Liver (tissue), 9 donors: ENCODE results near the gene NCAM2. TPM values are rescaled to one million over a fixed set of nuclear protein-coding genes. Genes with fewer than 3 reads are reported as not detected.

ENCODE experiments used
- DNase-seq: peaks from one replicate; pipeline ENCODE4 v3.0.0-alpha.2; 2017; ENCODE audit warnings: low spot score
- H3K27ac ChIP-seq, 2 donors: one replicate each; pipeline ENCODE4 v1.7.0; 2013; ENCODE audit warnings: inconsistent platforms in 2 of 2, low read length in 2 of 2, control low read depth in 1 of 2, low read depth in 1 of 2, mild to moderate bottlenecking in 1 of 2
- H3K27me3 ChIP-seq, 4 donors: one replicate each; pipeline versions ENCODE4 v1.6.1 to v1.7.0; 2013; ENCODE audit warnings: low read length in 3 of 4, inconsistent platforms in 1 of 4, mild to moderate bottlenecking in 1 of 4, moderate library complexity in 1 of 4; ENCODE audit not compliant: control insufficient read depth in 4 of 4, insufficient read depth in 4 of 4
- H3K36me3 ChIP-seq, 4 donors: one replicate each; pipeline versions ENCODE4 v1.6.1 to v1.7.0; 2013; ENCODE audit warnings: low read length in 3 of 4, mild to moderate bottlenecking in 3 of 4, low read depth in 1 of 4, moderate library complexity in 1 of 4; ENCODE audit not compliant: control insufficient read depth in 4 of 4, insufficient read depth in 3 of 4
- H3K4me1 ChIP-seq, 4 donors: one replicate each; pipeline versions ENCODE4 v1.6.1 to v1.7.0; 2013; ENCODE audit warnings: low read length in 3 of 4, mild to moderate bottlenecking in 3 of 4, moderate library complexity in 1 of 4; ENCODE audit not compliant: control insufficient read depth in 4 of 4, insufficient read depth in 4 of 4
- H3K4me3 ChIP-seq, 3 donors: one replicate each; pipeline versions ENCODE4 v1.6.1 to v1.7.0; 2013; ENCODE audit warnings: low read length in 3 of 3, control low read depth in 1 of 3, low read depth in 1 of 3, mild to moderate bottlenecking in 1 of 3
- H3K9ac ChIP-seq, 2 donors: one replicate each; pipeline ENCODE4 v1.7.0; 2013; ENCODE audit warnings: low read length in 2 of 2, mild to moderate bottlenecking in 2 of 2, moderate library complexity in 2 of 2, control low read depth in 1 of 2, low read depth in 1 of 2
- H3K9me3 ChIP-seq, 4 donors: one replicate each; pipeline versions ENCODE4 v1.6.1 to v1.7.0; 2013; ENCODE audit warnings: low read length in 3 of 4; ENCODE audit not compliant: control insufficient read depth in 4 of 4
- ATF3 ChIP-seq: IDR thresholded peaks from 2 replicates; pipeline ENCODE4 v1.6.1; 2016; ENCODE audit warnings: antibody characterized with exemption
- CTCF ChIP-seq: fragments of 150-350 bp; IDR thresholded peaks from 2 replicates; pipeline ENCODE4 v1.5.1; 2017; ENCODE audit warnings: improper control_type of control experiment, low read depth, low read length; ENCODE audit not compliant: missing input control
- EGR1 ChIP-seq, 2 donors: IDR thresholded peaks; 2 replicates each; pipeline ENCODE4 v1.6.1; 2016 to 2018; ENCODE audit warnings: antibody characterized with exemption in 2 of 2, low read depth in 2 of 2
- FOXA1 ChIP-seq: IDR thresholded peaks from 2 replicates; pipeline ENCODE4 v1.6.1; 2016; ENCODE audit warnings: antibody characterized with exemption
- FOXA2 ChIP-seq: IDR thresholded peaks from 2 replicates; pipeline ENCODE4 v1.6.1; 2016; ENCODE audit warnings: antibody characterized with exemption
- GABPA ChIP-seq, 2 donors: IDR thresholded peaks in 1 of 2; conservative IDR thresholded peaks in 1 of 2; 2 replicates each; pipeline ENCODE4 v1.6.1; 2016; ENCODE audit warnings: antibody characterized with exemption in 2 of 2, mild to moderate bottlenecking in 1 of 2, moderate library complexity in 1 of 2
- HNF4A ChIP-seq, 2 donors: conservative IDR thresholded peaks; 2 replicates each; pipeline ENCODE4 v1.6.1; 2016; ENCODE audit warnings: antibody characterized with exemption in 2 of 2, mild to moderate bottlenecking in 2 of 2
- HNF4G ChIP-seq: IDR thresholded peaks from 2 replicates; pipeline ENCODE4 v1.6.1; 2016; ENCODE audit warnings: antibody characterized with exemption
- JUND ChIP-seq, 2 donors: IDR thresholded peaks; 2 replicates each; pipeline ENCODE4 v1.6.1; 2016; ENCODE audit warnings: antibody characterized with exemption in 2 of 2
- MAX ChIP-seq: IDR thresholded peaks from 2 replicates; pipeline ENCODE4 v1.6.1; 2016; ENCODE audit warnings: antibody characterized with exemption
- NR2F2 ChIP-seq: IDR thresholded peaks from 2 replicates; pipeline ENCODE4 v1.6.1; 2016; ENCODE audit warnings: antibody characterized with exemption
- RAD21 ChIP-seq, 2 donors: IDR thresholded peaks; 2 replicates each; pipeline ENCODE4 v1.6.1; 2016; ENCODE audit warnings: antibody characterized with exemption in 2 of 2, mild to moderate bottlenecking in 2 of 2
- REST ChIP-seq: IDR thresholded peaks from 2 replicates; pipeline ENCODE4 v1.6.1; 2016; ENCODE audit warnings: antibody characterized with exemption, mild to moderate bottlenecking
- RXRA ChIP-seq, 2 donors: IDR thresholded peaks; 2 replicates each; pipeline ENCODE4 v1.6.1; 2017 to 2018; ENCODE audit warnings: antibody characterized with exemption in 2 of 2, mild to moderate bottlenecking in 1 of 2
- SP1 ChIP-seq: IDR thresholded peaks from 2 replicates; pipeline ENCODE4 v1.6.1; 2018; ENCODE audit warnings: antibody characterized with exemption, mild to moderate bottlenecking
- TAF1 ChIP-seq: conservative IDR thresholded peaks from 2 replicates; pipeline ENCODE4 v1.6.1; 2016; ENCODE audit warnings: antibody characterized with exemption, mild to moderate bottlenecking
- YY1 ChIP-seq: IDR thresholded peaks from 2 replicates; pipeline ENCODE4 v1.6.1; 2016; ENCODE audit warnings: antibody characterized with exemption, mild to moderate bottlenecking
- ZBTB33 ChIP-seq: IDR thresholded peaks from 2 replicates; pipeline ENCODE4 v1.6.1; 2016; ENCODE audit warnings: antibody characterized with exemption
- WGBS: extraction: QIAGEN DNeasy Blood & Tissue Kit; methylation state at CpG from one replicate; pipeline ENCODE4 v1.1.7; 2013; 5-methylcytosine and 5-hydroxymethylcytosine counted together
- polyA plus RNA-seq, 2 donors: library from polyadenylated mRNA; stranded (reverse) in 1 of 2; unstranded in 1 of 2; fragments of 200-250 nt in 1 of 2; fragments of >200 nt in 1 of 2; fragmentation: Nextera tagmentation in 1 of 2; extraction: Ambion mirVana in 1 of 2; gene quantifications; one replicate each; pipeline versions ENCODE4 v1.2.1 to v1.2.3, GENCODE V29; 2013 to 2015
- total RNA-seq, 2 donors: library from RNA; depleted of rRNA; stranded (reverse); fragments of >200 nt; gene quantifications; one replicate each; pipeline ENCODE4 v1.2.3, GENCODE V29; 2014
- donor health status: healthy.
- donor health status: healthy.
- donor health status: healthy.
- donor health status: healthy.
- donor health status: healthy.

NCAM2 gene
- total and polyA plus RNA-seq, 4 donors = 0.06 to 0.51 (median 0.24) TPM

GRCh38 chr21:21174676-21175075, 176.5 kb downstream of the NCAM2 start:
- Histone ChIP-seq H3K4me3 (no peak overlapping the region), H3K9ac (no peak overlapping the region), H3K9me3 (no peaks in the 10 kb centered on the region), H3K27me3 (peaks cover 0 to 3% (median 0%) of the 10 kb centered on the region in 4 donors), H3K27ac (no peak overlapping the region), H3K4me1 (no peaks in the 10 kb centered on the region), H3K36me3 (no peaks in the 10 kb centered on the region)
- TF ChIP-seq GABPA (IDR thresholded peaks at IDR 0.05 in 1 of 2, conservative IDR thresholded peaks at IDR 0.05 in 1 of 2) = no peak
- no peak for TF ChIP-seq FOXA1
- no peak for TF ChIP-seq ATF3
- no peak for TF ChIP-seq EGR1 (IDR thresholded peaks at IDR 0.05; ENCODE audit: low read depth in 2 of 2)
- TF ChIP-seq REST = no peak
- no peak for TF ChIP-seq TAF1
- no peak for TF ChIP-seq HNF4G
- DNase-seq = no peak
- WGBS = 91% methylated on average over 2 of the region's 2 CpGs

GRCh38 chr21:21175798-21176334, 177.7 kb downstream of the NCAM2 start:
- DNase-seq = no peak
- Histone ChIP-seq H3K4me1 (no peaks in the 10 kb centered on the region), H3K4me3 (no peak overlapping the region), H3K9ac (no peak overlapping the region), H3K36me3 (no peaks in the 10 kb centered on the region), H3K9me3 (no peaks in the 10 kb centered on the region), H3K27me3 (peaks cover 0 to 3% (median 0%) of the 10 kb centered on the region in 4 donors), H3K27ac (no peak overlapping the region)
- TF ChIP-seq FOXA1 = no peak
- TF ChIP-seq GABPA (IDR thresholded peaks at IDR 0.05 in 1 of 2, conservative IDR thresholded peaks at IDR 0.05 in 1 of 2) = no peak
- no peak for TF ChIP-seq REST
- TF ChIP-seq HNF4G = no peak
- TF ChIP-seq JUND (IDR thresholded peaks at IDR 0.05) = no peak
- TF ChIP-seq EGR1 (IDR thresholded peaks at IDR 0.05; ENCODE audit: low read depth in 2 of 2) = no peak
- no peak for TF ChIP-seq CTCF
- no peak for TF ChIP-seq RXRA (IDR thresholded peaks at IDR 0.05)
- TF ChIP-seq FOXA2 = no peak
- no peak for TF ChIP-seq TAF1
- no peak for TF ChIP-seq ATF3
- TF ChIP-seq SP1 = no peak
- TF ChIP-seq RAD21 (IDR thresholded peaks at IDR 0.05) = no peak
- no peak for TF ChIP-seq YY1
- TF ChIP-seq ZBTB33 = no peak
- TF ChIP-seq HNF4A (conservative IDR thresholded peaks at IDR 0.05) = no peak
- TF ChIP-seq MAX = no peak
- no peak for TF ChIP-seq NR2F2
- WGBS = 5% methylated on average over 1 of the region's 1 CpG
